ENCODE results near the gene SUPT3H. TPM values are rescaled to one million over a fixed set of nuclear protein-coding genes. Genes with fewer than 3 reads are reported as not detected.

SUPT3H gene
- total RNA-seq, 1 donor from 2014 or later, result 23.2 TPM

DNA sequence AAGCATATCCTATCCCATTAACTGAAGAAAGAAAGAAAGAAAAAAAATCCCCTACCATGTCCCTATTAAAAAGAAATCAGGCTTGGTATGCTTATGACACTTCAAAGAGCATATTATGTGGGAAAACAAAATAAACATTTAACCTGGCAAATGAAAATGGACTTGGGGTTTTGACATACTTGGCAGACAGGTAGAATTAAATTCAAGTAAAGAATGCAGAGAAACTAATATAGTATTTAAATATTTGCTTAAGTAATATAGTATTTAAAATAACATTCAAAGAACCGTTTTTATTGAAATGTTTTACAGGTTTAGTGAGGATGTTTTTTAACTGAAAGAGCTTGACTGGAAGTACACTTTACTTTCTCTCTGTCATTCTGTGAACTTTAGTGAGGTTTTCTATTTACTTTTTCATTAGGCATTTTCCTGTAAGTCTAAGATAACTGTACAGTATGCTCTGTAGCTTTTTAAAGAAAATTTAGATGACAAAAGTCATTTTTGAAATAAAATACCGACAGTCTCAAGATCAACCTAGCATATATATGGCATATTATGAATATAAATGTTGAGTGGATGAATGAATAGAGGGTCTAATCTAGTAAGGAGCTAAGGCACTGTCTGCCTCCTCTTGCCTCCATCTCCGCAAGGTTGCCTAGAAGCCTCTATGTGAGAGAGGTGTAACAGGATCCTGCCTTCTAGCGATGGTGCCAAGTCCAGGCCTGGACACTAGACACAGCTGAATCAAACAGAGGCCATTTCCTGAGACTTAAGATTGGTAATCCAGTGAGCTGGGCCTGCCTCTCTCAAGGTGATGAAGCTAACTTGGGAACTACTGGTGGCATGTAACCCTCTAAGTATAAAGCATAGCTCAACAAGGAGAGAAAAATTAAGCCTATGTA lies 394.0 kb downstream of the SUPT3H start:
- TF ChIP-seq, protein P1, sequence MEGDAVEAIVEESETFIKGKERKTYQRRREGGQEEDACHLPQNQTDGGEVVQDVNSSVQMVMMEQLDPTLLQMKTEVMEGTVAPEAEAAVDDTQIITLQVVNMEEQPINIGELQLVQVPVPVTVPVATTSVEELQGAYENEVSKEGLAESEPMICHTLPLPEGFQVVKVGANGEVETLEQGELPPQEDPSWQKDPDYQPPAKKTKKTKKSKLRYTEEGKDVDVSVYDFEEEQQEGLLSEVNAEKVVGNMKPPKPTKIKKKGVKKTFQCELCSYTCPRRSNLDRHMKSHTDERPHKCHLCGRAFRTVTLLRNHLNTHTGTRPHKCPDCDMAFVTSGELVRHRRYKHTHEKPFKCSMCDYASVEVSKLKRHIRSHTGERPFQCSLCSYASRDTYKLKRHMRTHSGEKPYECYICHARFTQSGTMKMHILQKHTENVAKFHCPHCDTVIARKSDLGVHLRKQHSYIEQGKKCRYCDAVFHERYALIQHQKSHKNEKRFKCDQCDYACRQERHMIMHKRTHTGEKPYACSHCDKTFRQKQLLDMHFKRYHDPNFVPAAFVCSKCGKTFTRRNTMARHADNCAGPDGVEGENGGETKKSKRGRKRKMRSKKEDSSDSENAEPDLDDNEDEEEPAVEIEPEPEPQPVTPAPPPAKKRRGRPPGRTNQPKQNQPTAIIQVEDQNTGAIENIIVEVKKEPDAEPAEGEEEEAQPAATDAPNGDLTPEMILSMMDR (IDR thresholded peaks at IDR 0.05; ENCODE audit: unreplicated experiment), result no peak
- H3K36me3 Mint-ChIP-seq, result no peaks in the 10 kb centered on the region
- H3K27me3 Mint-ChIP-seq (ENCODE audit: low read depth), result no peaks in the 10 kb centered on the region
- H3K9me3 Mint-ChIP-seq, result no peaks in the 10 kb centered on the region
- H3K4me1 Mint-ChIP-seq, result peaks cover 8% of the 10 kb centered on the region
- H3K27ac Mint-ChIP-seq, result no peak overlapping the region
- no peak for DNase-seq (ENCODE audit: low spot score in 2 of 2, unreplicated experiment in 2 of 2)
- H3K4me3 Mint-ChIP-seq, result no peak overlapping the region

DNA sequence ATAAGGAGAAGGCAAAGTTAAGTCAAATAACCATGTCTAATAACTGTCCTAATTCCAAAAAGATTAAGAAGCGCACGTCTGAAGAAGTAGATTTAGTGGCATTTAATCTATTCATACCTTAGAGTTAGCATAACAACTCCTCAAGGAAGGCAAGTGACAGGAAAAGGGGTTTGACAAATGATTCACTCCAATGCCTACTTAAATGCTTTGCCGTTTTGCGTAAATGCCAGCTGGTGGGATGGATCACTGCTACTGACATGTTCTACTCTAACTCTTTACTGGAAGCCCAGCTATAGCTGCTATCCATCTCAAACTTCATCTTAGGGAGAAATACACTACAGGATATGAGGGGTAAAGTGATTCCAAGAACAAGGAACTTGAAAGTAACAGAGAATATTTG lies 396.9 kb downstream of the SUPT3H start:
- Mint-ChIP-seq H3K9me3 (no peaks in the 10 kb centered on the region), H3K36me3 (no peaks in the 10 kb centered on the region), H3K4me1 (peaks cover 8% of the 10 kb centered on the region), H3K4me3 (no peak overlapping the region), H3K27me3 (ENCODE audit: low read depth) (no peaks in the 10 kb centered on the region), H3K27ac (no peak overlapping the region)
- no peak for DNase-seq (ENCODE audit: low spot score in 2 of 2, unreplicated experiment in 2 of 2)
- TF ChIP-seq, protein P1 (IDR thresholded peaks at IDR 0.05; ENCODE audit: unreplicated experiment), result no peak

DNA sequence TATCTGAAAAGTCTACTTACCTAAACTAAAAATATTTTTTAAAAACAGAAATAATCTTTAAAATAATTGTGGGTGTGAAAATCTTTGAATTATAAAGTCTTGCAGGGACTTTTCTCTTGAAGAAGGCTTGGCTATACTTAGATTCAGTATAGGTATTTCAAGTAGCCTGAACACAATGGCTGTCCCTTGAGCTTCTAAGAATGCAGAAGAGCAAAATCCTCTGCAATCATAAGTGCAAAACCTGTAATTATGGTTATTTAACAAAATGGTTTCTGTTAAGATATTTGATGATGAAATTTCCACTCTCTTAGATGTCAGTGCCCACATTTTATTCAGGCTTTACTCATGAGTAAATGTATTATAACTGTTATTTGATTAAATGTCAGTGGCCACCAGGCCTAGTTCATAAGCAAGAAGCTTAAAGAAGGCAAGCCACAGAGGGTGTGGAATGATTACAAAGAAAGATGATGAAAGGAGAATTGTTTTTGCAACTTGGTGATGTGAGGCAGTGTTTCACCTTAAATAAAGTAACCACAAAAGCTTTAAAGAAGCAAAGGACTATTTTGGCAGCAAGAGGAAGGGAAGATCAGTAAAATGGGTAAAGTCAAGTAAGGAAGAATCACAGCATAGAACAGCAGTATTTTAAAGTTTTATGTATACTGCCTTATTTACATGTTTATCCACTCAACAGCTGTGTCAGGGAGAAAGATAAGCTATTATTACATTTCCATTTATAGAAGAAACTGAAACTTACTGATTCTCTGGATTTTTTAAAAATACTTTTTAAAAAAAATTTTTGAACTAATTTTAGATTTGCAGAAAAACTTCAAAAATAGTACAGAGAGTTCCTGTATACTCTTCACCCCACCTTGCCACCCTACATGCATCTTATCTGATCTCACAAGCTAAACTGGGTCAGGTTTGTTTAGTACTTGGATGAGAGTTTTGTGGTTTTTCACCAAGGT lies 400.8 kb downstream of the SUPT3H start:
- Mint-ChIP-seq H3K27me3 (ENCODE audit: low read depth) (no peaks in the 10 kb centered on the region), H3K4me3 (no peak overlapping the region), H3K9me3 (peaks cover 22% of the 10 kb centered on the region), H3K27ac (no peak overlapping the region), H3K4me1 (peaks cover 8% of the 10 kb centered on the region), H3K36me3 (peaks cover 22% of the 10 kb centered on the region)
- DNase-seq (ENCODE audit: low spot score in 2 of 2, unreplicated experiment in 2 of 2), result no peak
- TF ChIP-seq, protein P1 (IDR thresholded peaks at IDR 0.05; ENCODE audit: unreplicated experiment), result no peak

GRCh38 chr6:44974511-44974910 lies 403.2 kb downstream of the SUPT3H start:
- Mint-ChIP-seq H3K4me1 (no peaks in the 10 kb centered on the region), H3K36me3 (peaks cover 26% of the 10 kb centered on the region), H3K27me3 (ENCODE audit: low read depth) (no peaks in the 10 kb centered on the region), H3K27ac (no peak overlapping the region), H3K9me3 (peaks cover 28% of the 10 kb centered on the region), H3K4me3 (no peak overlapping the region)
- DNase-seq (ENCODE audit: low spot score in 2 of 2, unreplicated experiment in 2 of 2), result no peak
- TF ChIP-seq, protein P1 (IDR thresholded peaks at IDR 0.05; ENCODE audit: unreplicated experiment), result no peak

- H3K9me3 Mint-ChIP-seq, result peaks cover 28% of the 10 kb centered on the region
- peaks cover 10% of the 10 kb centered on the region for H3K4me1 Mint-ChIP-seq
- H3K36me3 Mint-ChIP-seq, result peaks cover 26% of the 10 kb centered on the region
- H3K27ac Mint-ChIP-seq, result no peak overlapping the region
- TF ChIP-seq, protein P1 (IDR thresholded peaks at IDR 0.05; ENCODE audit: unreplicated experiment), result no peak
- DNase-seq (ENCODE audit: low spot score in 2 of 2, unreplicated experiment in 2 of 2), result no peak
- no peak overlapping the region for H3K4me3 Mint-ChIP-seq
- H3K27me3 Mint-ChIP-seq (ENCODE audit: low read depth), result no peaks in the 10 kb centered on the region
Observed at GRCh38 chr6:44972709-44973108, 405.0 kb downstream of the SUPT3H start.
